Nephron (organoid): ENCODE measurements around the gene PPP1R14B.
A peak's percentile ranks its signal among the peaks of the same experiment; 100 is the strongest.

Experiments used
- H3K27ac Mint-ChIP-seq, 3 experiments: 2 replicates each; pipeline ENCODE4 v1.8.0; 2020; ENCODE audit warnings: mixed read lengths in 3 of 3, mild to moderate bottlenecking in 2 of 3, moderate library complexity in 1 of 3
- H3K27me3 Mint-ChIP-seq: 2 replicates; pipeline ENCODE4 v1.8.0; 2021; ENCODE audit warnings: low read depth, mild to moderate bottlenecking, moderate library complexity, mixed read lengths
- H3K36me3 Mint-ChIP-seq: 2 replicates; pipeline ENCODE4 v1.8.0; 2020; ENCODE audit warnings: low read depth, mixed read lengths
- H3K4me1 Mint-ChIP-seq: 2 replicates; pipeline ENCODE4 v1.8.0; 2020; ENCODE audit warnings: mixed read lengths
- H3K4me3 Mint-ChIP-seq, 3 experiments: 2 replicates each; pipeline ENCODE4 v1.8.0; 2020; ENCODE audit warnings: mild to moderate bottlenecking in 3 of 3, mixed read lengths in 3 of 3, moderate library complexity in 2 of 3
- H3K9me3 Mint-ChIP-seq: 2 replicates; pipeline ENCODE4 v1.8.0; 2020; ENCODE audit warnings: mixed read lengths
- CTCF ChIP-seq, 3 experiments: fragments of 200-600 bp; sonication (generic); IDR thresholded peaks; one replicate each; pipeline ENCODE4 v1.5.0; 2021; ENCODE audit warnings: antibody characterized with exemption in 3 of 3; ENCODE audit not compliant: unreplicated experiment in 3 of 3

PPP1R14B gene

DNA sequence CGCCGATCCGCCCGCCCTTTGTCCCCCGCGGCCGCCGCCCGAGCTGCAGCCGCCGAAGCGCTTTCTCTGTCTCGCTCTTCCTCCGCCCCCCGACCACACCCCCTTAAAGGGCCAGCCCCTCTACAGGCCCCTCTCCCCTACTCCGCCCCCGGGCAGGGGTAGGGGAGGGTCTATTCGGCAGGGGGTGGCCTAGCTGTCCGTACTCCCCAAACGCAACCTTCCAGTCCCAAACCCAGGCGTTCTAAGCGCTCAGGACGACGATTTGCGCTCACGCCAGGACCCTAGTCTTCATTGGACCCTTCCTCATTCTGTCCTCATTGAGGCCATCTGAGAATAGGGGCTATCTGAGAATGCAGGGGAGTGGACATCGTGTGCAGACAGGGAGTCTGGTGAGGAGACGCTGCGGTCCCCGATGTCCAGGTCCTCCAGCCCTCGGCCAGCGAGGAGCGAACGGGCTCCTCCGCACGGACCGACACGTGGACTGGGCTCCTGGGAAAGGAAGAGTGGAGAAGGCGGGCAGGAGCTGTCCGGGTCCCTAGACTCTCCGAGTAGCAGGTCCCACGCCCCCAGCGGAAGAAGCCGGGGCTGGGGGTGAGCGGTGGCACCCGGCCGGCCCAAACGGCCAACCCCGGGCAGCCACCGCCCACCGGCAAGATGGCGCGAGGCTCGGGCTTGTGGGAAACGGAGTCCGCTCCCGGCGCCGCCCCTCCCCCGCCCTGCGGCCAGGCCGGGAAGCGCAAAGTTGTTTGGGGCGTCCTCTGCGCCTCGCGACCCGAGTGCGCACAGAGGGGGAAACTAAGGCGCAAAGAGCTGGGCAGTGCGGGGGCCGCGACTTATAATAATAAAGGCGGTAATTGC, at the start of gene PPP1R14B:
Gene PPP1R14B (minus strand): TSS at position 73 of the 858 bp plus-strand sequence. CDS start 270 bp downstream, outside the sequence.
- peaks cover 6% of the 10 kb centered on the region for H3K36me3 Mint-ChIP-seq
- TF ChIP-seq CTCF (IDR thresholded peaks at IDR 0.05; ENCODE audit: unreplicated experiment in 3 of 3): peak in 1 of 3 experiments; percentile 9
- H3K4me1 Mint-ChIP-seq: peaks cover 27% of the 10 kb centered on the region
- no peaks in the 10 kb centered on the region for H3K27me3 Mint-ChIP-seq
- peak within 1 kb of the TSS; percentile 91 to 96 (median 93) for H3K4me3 Mint-ChIP-seq
- peak within 1 kb of the TSS; percentile 94 to 95 (median 94) for H3K27ac Mint-ChIP-seq
- H3K9me3 Mint-ChIP-seq: no peaks in the 10 kb centered on the region

DNA sequence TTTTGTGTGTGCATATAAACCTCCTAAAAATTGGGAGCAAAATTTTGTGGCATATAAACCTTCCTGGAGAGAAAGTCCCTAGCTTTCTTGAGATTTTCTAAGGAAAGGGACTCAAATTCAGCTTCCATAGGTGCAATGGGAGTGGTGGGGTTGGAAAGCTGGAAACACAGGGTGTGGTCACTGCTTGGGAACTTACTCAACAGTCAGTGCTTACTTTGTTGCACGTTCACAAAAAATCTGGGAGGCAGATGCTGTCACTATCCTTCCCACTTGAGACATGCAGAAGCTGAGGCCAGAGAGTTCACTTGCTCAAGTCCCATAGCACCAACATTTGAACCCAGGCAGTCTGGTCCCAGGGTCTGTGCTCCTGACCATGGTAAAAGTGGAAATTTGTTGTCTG, 49.5 kb upstream of the PPP1R14B start:
- no peak for TF ChIP-seq CTCF (IDR thresholded peaks at IDR 0.05; ENCODE audit: unreplicated experiment in 3 of 3)
- no peaks in the 10 kb centered on the region for H3K9me3 Mint-ChIP-seq
- H3K4me3 Mint-ChIP-seq: no peak overlapping the region
- H3K4me1 Mint-ChIP-seq: peaks cover 5% of the 10 kb centered on the region
- peaks cover 91% of the 10 kb centered on the region for H3K27me3 Mint-ChIP-seq
- H3K27ac Mint-ChIP-seq: no peak overlapping the region
- H3K36me3 Mint-ChIP-seq: no peaks in the 10 kb centered on the region

DNA sequence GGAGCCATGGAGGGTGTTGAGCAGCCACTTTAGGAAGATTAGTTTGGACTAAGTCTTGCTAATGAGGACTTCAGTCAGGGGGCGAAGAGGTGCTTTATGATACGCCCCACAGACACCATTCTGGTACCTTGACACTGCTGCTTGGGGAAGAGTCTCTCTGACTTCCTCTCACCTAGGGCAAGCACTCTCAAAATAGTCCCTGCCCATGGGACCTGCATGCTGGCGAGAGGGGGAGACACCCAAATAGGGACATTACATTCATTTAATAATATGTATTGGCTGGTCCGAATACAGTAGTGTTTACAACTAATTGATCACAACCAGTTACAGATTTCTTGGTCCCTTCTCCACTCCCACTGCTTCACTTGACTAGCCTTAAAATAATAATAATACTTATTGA, 49.0 kb upstream of the PPP1R14B start:
- H3K9me3 Mint-ChIP-seq: no peaks in the 10 kb centered on the region
- no peak overlapping the region for H3K27ac Mint-ChIP-seq
- no peaks in the 10 kb centered on the region for H3K36me3 Mint-ChIP-seq
- H3K4me1 Mint-ChIP-seq: peaks cover 5% of the 10 kb centered on the region
- H3K4me3 Mint-ChIP-seq: no peak overlapping the region
- peaks cover 91% of the 10 kb centered on the region for H3K27me3 Mint-ChIP-seq
- no peak for TF ChIP-seq CTCF (IDR thresholded peaks at IDR 0.05; ENCODE audit: unreplicated experiment in 3 of 3)

DNA sequence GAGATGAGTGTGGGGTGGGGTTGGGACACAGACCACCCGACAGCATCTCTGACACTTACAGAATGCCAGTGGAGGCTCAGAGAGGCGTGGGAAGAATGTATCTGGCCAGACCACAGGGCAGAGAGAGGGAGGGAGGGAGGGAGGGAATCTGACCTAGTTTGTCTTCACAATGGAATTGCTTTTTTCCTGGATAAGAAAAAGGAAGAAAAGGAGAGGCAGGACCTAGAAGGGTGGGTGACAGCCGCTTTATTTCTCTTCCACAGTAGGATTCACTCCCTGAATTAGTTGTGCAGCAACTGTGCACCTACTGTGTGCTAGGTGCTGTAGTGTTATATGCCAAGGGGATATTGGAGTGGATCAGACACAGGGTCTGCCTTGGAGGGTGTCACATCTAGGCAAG, 48.0 kb upstream of the PPP1R14B start:
- no peak overlapping the region for H3K4me3 Mint-ChIP-seq
- no peak for TF ChIP-seq CTCF (IDR thresholded peaks at IDR 0.05; ENCODE audit: unreplicated experiment in 3 of 3)
- no peaks in the 10 kb centered on the region for H3K9me3 Mint-ChIP-seq
- peaks cover 4% of the 10 kb centered on the region for H3K4me1 Mint-ChIP-seq
- peaks cover 91% of the 10 kb centered on the region for H3K27me3 Mint-ChIP-seq
- no peak overlapping the region for H3K27ac Mint-ChIP-seq
- no peaks in the 10 kb centered on the region for H3K36me3 Mint-ChIP-seq

DNA sequence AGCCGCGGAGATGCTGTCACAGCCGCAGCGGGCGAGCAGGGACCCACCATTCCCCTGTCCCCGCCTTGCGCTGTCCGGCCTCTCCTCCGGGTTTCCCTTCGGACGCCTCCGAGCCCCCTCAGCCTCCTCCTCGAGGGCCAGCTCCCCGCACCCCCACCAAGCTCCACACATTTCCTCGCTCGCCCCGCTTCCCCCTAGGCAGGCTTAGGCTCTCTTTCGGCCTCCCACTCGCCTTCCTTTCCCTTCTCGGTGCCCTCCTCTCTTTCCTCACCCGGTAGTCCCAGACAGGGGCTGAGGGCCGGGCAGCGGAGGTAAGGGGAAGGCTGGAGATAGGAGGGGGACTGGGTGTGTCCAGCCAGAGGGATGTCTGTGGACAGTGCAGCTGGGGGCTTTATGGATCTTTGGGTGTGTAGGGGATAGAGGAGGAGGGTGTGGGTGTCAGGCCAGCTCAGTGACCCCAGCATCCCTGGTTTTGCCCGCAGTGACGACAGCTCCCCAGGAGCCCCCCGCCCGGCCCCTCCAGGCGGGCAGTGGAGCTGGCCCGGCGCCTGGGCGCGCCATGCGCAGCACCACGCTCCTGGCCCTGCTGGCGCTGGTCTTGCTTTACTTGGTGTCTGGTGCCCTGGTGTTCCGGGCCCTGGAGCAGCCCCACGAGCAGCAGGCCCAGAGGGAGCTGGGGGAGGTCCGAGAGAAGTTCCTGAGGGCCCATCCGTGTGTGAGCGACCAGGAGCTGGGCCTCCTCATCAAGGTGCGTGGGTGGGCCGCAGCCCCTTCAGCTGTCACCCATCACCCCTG, 45.9 kb upstream of the PPP1R14B start:
- Mint-ChIP-seq H3K36me3 (peaks cover 6% of the 10 kb centered on the region), H3K9me3 (no peaks in the 10 kb centered on the region), H3K27me3 (peaks cover 88% of the 10 kb centered on the region), H3K4me1 (peaks cover 4% of the 10 kb centered on the region), H3K4me3 (peak overlapping the region; percentile 51 to 73 (median 66)), H3K27ac (no peak overlapping the region)
- no peak for TF ChIP-seq CTCF (IDR thresholded peaks at IDR 0.05; ENCODE audit: unreplicated experiment in 3 of 3)
